HG03280 (cell line): Measurements from ENCODE around the gene DEFB132.
A peak's percentile ranks its signal among the peaks of the same experiment; 100 is the strongest.

Experiments
- ATAC-seq: cut with Tn5 transposase; IDR thresholded peaks from one replicate; pipeline ENCODE4 v1.9.1; 2021; ENCODE audit warnings: mild to moderate bottlenecking, moderate library complexity; ENCODE audit not compliant: unreplicated experiment

Gene DEFB132

DNA sequence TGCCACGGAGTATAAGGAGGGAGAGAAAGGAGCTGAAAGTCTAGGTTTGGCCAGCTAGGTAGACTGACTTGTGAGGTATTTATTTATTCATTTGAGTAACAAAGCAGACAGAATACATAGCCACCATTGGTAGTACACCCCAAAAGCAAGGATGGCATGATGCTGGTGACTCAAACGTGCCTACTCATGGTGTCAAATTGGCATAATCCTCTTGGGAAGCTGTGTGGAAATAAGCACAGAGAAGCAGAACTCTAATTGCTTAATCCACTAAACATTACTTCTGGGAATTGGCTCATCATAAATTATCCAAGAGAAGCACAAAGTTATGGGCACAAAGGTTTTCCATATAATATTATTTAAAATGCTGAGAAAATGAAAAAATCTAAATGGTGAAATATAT lies 2.5 kb downstream of the DEFB132 start:
- ATAC-seq = no peak

DNA sequence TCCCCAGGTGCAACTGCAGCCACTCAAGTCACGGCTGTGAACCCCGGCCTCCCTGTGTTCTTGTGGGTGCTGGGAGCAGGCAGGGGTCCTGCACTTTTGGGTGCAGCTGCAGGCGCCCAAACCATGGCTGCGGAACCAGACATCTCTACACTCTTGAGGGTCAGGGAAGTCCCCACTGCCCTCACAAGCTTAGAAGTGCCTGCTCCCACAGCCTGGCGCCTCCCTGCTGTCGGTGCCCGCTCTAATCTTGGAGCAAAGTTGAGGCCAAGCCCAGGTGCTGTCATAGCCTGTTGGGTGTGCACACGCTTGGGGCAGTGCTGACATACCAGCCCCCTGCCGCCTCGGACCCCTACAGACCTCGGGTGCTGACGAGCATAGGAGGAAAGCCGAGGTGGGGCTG lies 6.2 kb downstream of the DEFB132 start:
- ATAC-seq = no peak

DNA sequence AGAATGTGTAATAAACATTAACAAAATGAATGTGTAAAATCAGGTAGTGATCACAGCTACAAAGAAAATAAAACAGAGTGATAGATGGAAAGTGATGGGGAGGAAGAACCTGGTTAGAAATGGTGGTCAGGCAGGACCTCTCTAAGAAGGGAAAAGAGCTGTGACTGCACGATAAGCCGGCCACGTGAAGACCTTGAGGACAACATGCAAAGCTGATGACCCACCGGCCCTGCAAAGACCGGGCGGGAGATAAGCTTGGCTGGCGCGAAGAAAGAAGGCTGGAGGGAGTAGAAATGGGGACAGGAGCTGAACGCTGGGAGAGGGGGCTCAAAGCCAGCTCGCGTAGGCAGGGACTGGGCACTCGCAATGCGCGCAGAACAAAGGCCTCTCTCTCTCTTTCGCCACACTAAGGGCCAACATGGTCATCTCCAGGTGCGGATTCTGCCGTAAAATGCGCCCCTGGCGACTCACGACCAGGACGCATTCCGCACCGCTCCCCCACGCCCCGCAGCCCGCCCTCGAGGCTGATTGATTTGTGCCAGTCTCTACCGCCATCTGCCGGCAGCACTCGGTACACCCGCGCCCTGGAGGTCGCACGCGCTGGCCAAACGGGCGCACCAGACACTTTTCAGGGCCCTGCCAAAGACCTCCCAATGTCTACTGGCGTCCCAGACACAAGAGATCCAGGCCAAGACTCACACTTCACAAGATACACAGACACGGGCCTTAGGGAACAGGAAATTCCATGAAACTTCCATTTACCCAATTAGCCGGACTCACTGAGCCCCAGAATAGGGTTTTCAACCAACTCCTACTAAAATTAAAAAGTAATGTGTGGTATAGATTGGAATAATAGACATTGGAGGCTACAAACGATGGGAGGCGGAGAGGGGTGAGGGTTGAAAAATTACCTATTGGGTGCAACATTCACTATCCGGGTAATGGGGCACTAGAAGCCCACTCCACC lies 9.4 kb downstream of the DEFB132 start:
- peak; percentile 90 for ATAC-seq

DNA sequence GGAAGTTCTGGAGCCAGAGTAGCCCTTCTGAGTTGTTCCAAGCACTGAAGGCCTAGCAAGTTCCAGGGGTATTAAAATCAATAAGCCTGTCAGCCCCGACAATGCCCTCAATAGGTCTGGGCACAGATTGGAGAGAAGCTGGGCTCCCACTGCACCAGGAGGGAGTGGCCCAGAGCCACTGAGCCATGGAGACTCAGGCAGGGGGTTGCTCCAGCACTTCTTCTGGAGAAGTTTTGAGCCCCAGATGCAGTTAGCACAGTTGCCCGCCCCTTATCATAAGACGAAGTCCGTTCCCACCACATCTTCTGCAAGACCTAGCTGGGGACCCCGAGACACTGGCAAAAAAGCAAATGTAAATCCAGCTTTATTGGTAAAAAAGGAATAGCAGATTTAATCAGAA lies 13.0 kb downstream of the DEFB132 start:
- no peak for ATAC-seq

- no peak for ATAC-seq
These were observed 13.5 kb downstream of the DEFB132 start for GRCh38 chr20:271069-271468.

DNA sequence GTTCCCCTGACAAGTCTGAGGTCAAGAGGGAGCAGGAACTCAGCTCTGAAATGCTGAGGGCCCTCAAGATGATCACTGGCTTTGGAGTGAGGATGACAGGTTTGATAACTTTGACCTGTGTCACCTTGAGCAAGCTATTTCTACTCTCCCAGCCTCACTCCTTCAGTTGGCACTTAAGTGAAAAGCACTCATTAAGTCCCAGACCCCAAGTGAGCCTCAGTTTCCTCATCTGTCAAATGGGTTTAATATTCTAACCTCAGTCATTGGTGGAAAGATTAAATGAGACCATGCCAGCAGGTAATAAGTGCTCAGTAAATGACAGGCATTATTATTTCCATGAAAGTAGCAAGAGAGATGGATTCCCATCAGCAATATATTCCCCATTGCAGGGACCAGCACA lies 14.0 kb downstream of the DEFB132 start:
- no peak for ATAC-seq

GRCh38 chr20:272718-273117 lies 15.2 kb downstream of the DEFB132 start:
- ATAC-seq = no peak

GRCh38 chr20:273884-274283 lies 16.4 kb downstream of the DEFB132 start:
- no peak for ATAC-seq

DNA sequence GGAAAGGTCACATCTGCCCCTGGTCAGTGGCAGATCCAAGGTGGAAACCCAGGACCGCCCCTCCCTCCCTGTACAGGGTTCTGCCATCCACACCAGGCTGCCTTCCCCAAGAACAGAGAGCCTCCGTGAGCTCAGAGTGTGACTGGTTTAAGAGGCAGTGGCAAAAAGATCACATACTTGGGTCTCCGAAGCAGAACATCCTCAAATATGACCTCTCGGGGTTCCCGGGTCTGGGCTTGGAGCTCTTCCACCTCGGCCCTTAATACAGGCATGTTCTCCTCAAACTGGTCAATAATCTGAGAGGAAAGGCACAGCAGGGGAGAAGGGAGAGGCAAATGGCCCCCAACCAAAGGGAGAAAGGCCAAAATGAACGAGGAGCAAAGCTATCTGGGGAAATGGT lies 18.3 kb downstream of the DEFB132 start:
- no peak for ATAC-seq

DNA sequence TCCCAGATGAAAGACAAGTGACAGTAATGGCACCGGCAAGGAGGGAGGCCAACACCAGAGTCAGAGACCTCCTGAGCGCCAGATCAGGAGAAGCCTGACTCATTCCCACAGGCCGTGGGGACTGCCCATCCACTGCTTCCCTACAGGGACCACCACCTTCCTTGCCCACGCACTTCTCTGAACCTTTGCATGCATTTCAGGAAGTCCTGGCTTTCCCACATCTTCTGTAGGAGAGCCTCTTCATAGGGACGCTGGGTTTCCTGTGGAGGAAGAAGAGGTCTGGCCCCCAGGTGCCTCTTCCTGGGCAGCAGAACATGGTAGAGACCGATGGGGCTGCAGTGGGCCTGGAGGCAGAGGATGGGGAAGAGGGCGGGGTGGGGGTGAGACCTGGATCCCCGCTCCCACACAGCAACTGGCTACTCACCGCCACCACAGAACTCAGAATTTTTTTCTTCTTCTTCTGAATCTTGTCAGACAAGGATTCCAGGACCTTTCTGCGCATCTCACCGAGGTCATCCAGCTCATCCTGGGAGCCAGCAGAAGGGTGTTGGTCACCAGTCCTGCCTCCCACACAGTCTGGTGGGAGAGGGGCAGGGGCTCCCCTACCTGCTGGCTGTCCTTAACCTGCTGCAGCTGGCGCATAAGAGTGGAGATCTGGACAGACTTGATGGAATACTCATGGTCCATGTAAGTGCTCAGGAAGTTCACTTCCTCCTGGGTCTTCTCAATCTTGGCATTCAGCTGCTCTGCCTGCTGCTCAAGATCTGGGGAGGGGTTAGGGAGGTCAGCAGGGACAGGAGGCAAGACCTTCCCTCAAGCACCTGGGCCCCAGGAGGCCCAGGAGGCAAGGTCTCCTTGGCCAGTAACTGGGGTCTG lies 19.3 kb downstream of the DEFB132 start:
- ATAC-seq = no peak

DNA sequence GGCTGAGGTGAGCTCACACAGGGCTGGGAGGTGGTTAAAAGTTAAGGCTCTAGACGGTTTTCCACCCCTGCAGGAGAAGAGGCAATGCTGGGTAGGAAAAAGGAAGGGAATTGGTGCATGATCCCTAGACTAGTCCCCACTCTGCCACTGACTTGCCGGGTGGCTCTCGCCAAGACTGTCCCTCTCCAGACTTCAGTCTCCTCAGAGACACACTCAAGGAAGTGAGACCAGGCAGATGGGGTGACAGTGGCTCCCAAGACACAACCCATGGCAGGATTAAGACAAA lies 19.9 kb downstream of the DEFB132 start:
- ATAC-seq = no peak

- no peak for ATAC-seq
These were observed 20.7 kb downstream of the DEFB132 start for GRCh38 chr20:278181-278580.

DNA sequence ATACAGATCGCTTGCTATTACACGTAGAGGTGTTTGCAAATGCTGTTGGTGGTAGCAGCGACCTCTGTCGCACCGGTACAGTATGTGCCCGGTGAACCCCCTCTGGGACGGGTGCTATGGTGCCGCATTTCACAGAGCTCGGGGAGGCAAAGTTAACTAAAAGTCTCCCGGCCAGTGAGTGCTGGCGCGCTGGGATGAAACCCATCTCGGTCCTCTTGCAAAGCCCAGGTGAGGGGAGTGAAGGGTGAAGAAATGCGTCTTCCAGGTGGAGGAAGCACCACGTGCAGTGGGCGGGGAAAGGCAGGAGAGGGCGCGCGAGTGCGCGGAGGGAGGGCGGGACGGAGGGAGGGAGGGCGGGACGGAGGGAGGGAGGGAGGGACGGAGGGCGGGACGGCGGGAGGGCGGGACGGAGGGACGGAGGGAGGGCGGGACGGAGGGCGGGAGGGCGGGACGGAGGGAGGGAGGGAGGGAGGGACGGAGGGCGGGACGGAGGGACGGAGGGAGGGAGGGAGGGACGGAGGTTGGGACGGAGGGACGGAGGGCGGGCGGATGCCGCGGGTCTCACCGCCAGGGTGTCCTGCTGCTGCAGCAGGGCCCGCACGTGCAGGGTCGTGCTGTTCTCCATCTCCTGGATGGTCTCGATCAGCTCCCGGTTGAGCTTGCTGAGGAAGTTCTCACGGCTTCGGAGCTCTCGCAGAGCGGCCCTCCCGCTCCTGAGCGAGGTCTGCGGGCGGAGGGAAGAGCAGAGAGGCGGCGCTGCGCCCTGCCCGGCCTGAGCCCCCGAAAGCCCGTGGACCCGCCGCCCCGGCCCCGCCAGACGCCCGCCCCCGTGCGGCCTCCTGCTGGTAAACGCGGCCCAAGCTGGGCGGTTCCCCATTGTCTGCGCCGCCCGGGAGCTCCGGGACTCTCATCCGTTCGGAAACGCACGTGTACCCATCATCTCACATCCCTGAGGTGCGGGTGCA lies 21.4 kb downstream of the DEFB132 start:
- no peak for ATAC-seq

GRCh38 chr20:284172-284571 lies 26.6 kb downstream of the DEFB132 start:
- no peak for ATAC-seq

- ATAC-seq = no peak
These were observed 29.0 kb downstream of the DEFB132 start for GRCh38 chr20:286508-286907.

- no peak for ATAC-seq
These were observed 31.6 kb downstream of the DEFB132 start for GRCh38 chr20:288956-289692.

- ATAC-seq = no peak
These were observed 32.2 kb downstream of the DEFB132 start for GRCh38 chr20:289693-290083.

- peak; percentile 86 for ATAC-seq
These were observed 32.7 kb downstream of the DEFB132 start, which contains the start of gene C20orf96 for GRCh38 chr20:290084-290831. Gene C20orf96, minus strand, starts transcription at chr20:290750. Its CDS starts 140 bp downstream, at chr20:290610.

GRCh38 chr20:294602-295001 lies 37.1 kb downstream of the DEFB132 start:
- ATAC-seq = no peak
